Esophagus squamous epithelium (tissue), 5 donors: ENCODE measurements around the gene SHC2. TPM values are rescaled to one million over a fixed set of nuclear protein-coding genes. Genes with fewer than 3 reads are reported as not detected.
"Not testable (repeated sequence)": the region's sequence is repeated elsewhere in the genome, so short reads cannot be mapped to it uniquely, and the experiment has no call there.

ENCODE experiments used
- DNase-seq: peaks from one replicate; lab custom pipeline; 2025; lab: John Stamatoyannopoulos, UW
- H3K27ac ChIP-seq, 4 donors: fragments of 200-600 bp; sonication (generic); one replicate each; pipeline ENCODE4 v1.5.1; 2016 to 2019; ENCODE audit warnings: mild to moderate bottlenecking in 1 of 4
- H3K27me3 ChIP-seq, 4 donors: fragments of 200-600 bp; sonication (generic); 1 replicate in 3 of 4; 2 replicates in 1 of 4; pipeline versions ENCODE4 v1.5.1 to v1.6.0; 2017 to 2021; ENCODE audit warnings: antibody characterized with exemption in 1 of 4
- H3K36me3 ChIP-seq, 3 donors: fragments of 200-600 bp; sonication (generic); one replicate each; pipeline ENCODE4 v1.5.1; 2016 to 2019
- H3K4me1 ChIP-seq, 3 donors: fragments of 200-600 bp; sonication (generic); one replicate each; pipeline ENCODE4 v1.5.1; 2017 to 2019
- H3K4me3 ChIP-seq, 4 donors: fragments of 200-600 bp; sonication (generic); 1 replicate in 3 of 4; 2 replicates in 1 of 4; pipeline ENCODE4 v1.5.1; 2016 to 2019; ENCODE audit warnings: mild to moderate bottlenecking in 2 of 4, moderate library complexity in 1 of 4
- H3K9me3 ChIP-seq, 3 donors: fragments of 200-600 bp; sonication (generic); one replicate each; pipeline ENCODE4 v1.5.1; 2016 to 2019
- CTCF ChIP-seq, 6 experiments: fragments of 450-650 bp in 4 of 6; fragments of 200-600 bp in 2 of 6; sonication (generic) in 2 of 6; IDR thresholded peaks; one replicate each; pipeline ENCODE4 v1.5.1; 2016 to 2019; ENCODE audit warnings: antibody characterized with exemption in 6 of 6, mild to moderate bottlenecking in 4 of 6, moderate library complexity in 4 of 6
- POLR2A ChIP-seq, 4 donors: fragments of 450-650 bp; IDR thresholded peaks; one replicate each; pipeline ENCODE4 v1.6.1; 2017; ENCODE audit warnings: antibody characterized with exemption in 4 of 4, mild to moderate bottlenecking in 4 of 4, moderate library complexity in 3 of 4
- WGBS, 2 donors: methylation state at CpG; one replicate each; pipeline ENCODE4 v1.1.5; 2018; 5-methylcytosine and 5-hydroxymethylcytosine counted together
- intact Hi-C: fragments of 100-400 bp; cut with DNase I; formaldehyde crosslinking; loops from one replicate; pipeline ENCODE4 v1.15.0; 2022
- total RNA-seq, 4 donors: library from RNA; depleted of rRNA; stranded (reverse); fragments of >200 nt; gene quantifications; one replicate each; pipeline ENCODE4 v1.1.0, GENCODE V29; 2016
- donor health status: DM: yes; HTN: yes; CAD: no.

SHC2 gene
- total RNA-seq, 4 donors from 2014 or later: 1.1 to 10.2 (median 4.7) TPM

- no peaks in the 10 kb centered on the region for H3K9me3 ChIP-seq
- no peaks in the 10 kb centered on the region for H3K36me3 ChIP-seq
- no peak for DNase-seq
- TF ChIP-seq CTCF (IDR thresholded peaks at IDR 0.05) (no peak), POLR2A (IDR thresholded peaks at IDR 0.05) (no peak)
- H3K4me3 ChIP-seq: no peak overlapping the region
- H3K27ac ChIP-seq: no peak overlapping the region
- 80 to 85% methylated on average over 14 to 18 of the region's 18 CpGs for WGBS, 2 donors
- H3K27me3 ChIP-seq: peaks cover 0 to 22% (median 0%) of the 10 kb centered on the region in 4 donors
- peaks cover 7 to 20% (median 15%) of the 10 kb centered on the region in 3 donors for H3K4me1 ChIP-seq
- intact Hi-C loops: no loop called here
These were observed 4.2 kb downstream of the SHC2 start for GRCh38 chr19:456547-457110.

- Histone ChIP-seq H3K27me3 (peaks cover 0 to 16% (median 0%) of the 10 kb centered on the region in 4 donors), H3K4me3 (no peak overlapping the region), H3K27ac (no peak overlapping the region), H3K36me3 (no peaks in the 10 kb centered on the region), H3K9me3 (no peaks in the 10 kb centered on the region), H3K4me1 (peaks cover under 1 to 14% (median 8%) of the 10 kb centered on the region in 3 donors)
- DNase-seq: no peak
- intact Hi-C loops: no loop called here
- no peak for TF ChIP-seq POLR2A (IDR thresholded peaks at IDR 0.05)
- TF ChIP-seq CTCF (IDR thresholded peaks at IDR 0.05): no peak
- WGBS, 2 donors: 79 to 89% methylated on average over 15 to 22 of the region's 31 CpGs
These were observed 4.8 kb downstream of the SHC2 start for GRCh38 chr19:455851-456546.

- Histone ChIP-seq H3K36me3 (no peaks in the 10 kb centered on the region), H3K27me3 (peaks cover 0 to 10% (median 0%) of the 10 kb centered on the region in 4 donors), H3K4me1 (peaks cover 0 to 9% (median 4%) of the 10 kb centered on the region in 3 donors), H3K9me3 (no peaks in the 10 kb centered on the region), H3K27ac (no peak overlapping the region), H3K4me3 (no peak overlapping the region)
- DNase-seq: no peak
- TF ChIP-seq POLR2A (IDR thresholded peaks at IDR 0.05) (no peak), CTCF (IDR thresholded peaks at IDR 0.05) (no peak)
- intact Hi-C loops: no loop called here
- WGBS, 2 donors: 88 to 91% methylated on average over 11 to 26 of the region's 39 CpGs
These were observed 5.7 kb downstream of the SHC2 start for GRCh38 chr19:455031-455705.

- H3K4me1 ChIP-seq: no peaks in the 10 kb centered on the region
- no peak for DNase-seq
- 82 to 97% methylated on average over 7 to 14 of the region's 22 CpGs for WGBS, 2 donors
- no peak for TF ChIP-seq POLR2A (IDR thresholded peaks at IDR 0.05)
- no peak for TF ChIP-seq CTCF (IDR thresholded peaks at IDR 0.05)
- H3K36me3 ChIP-seq: no peaks in the 10 kb centered on the region
- intact Hi-C loops: no loop called here
- H3K9me3 ChIP-seq: no peaks in the 10 kb centered on the region
- H3K4me3 ChIP-seq: no peak overlapping the region
- H3K27ac ChIP-seq: no peak overlapping the region
- no peaks in the 10 kb centered on the region for H3K27me3 ChIP-seq
These were observed 7.2 kb downstream of the SHC2 start for GRCh38 chr19:453606-454005.

- intact Hi-C loops: no loop called here
- no peaks in the 10 kb centered on the region for H3K4me1 ChIP-seq
- H3K4me3 ChIP-seq: no peak overlapping the region
- no peaks in the 10 kb centered on the region for H3K36me3 ChIP-seq
- H3K9me3 ChIP-seq: no peaks in the 10 kb centered on the region
- H3K27me3 ChIP-seq: no peaks in the 10 kb centered on the region
- no peak for DNase-seq
- no peak for TF ChIP-seq CTCF (IDR thresholded peaks at IDR 0.05)
- no peak for TF ChIP-seq POLR2A (IDR thresholded peaks at IDR 0.05)
- WGBS, 2 donors: 71 to 75% methylated on average over 1 to 9 of the region's 16 CpGs
- no peak overlapping the region for H3K27ac ChIP-seq
These were observed 8.0 kb downstream of the SHC2 start for GRCh38 chr19:452829-453228.

GRCh38 chr19:450912-451481 is 9.8 kb downstream of the SHC2 start:
- 90 to 92% methylated on average over 16 to 28 of the region's 33 CpGs for WGBS, 2 donors
- H3K4me3 ChIP-seq, H3K27ac ChIP-seq, H3K36me3 ChIP-seq, intact Hi-C loops, H3K27me3 ChIP-seq, H3K9me3 ChIP-seq, DNase-seq, H3K4me1 ChIP-seq: not testable (repeated sequence)
